Hepatocyte (in vitro differentiated cells): ENCODE measurements around the gene MAP7.

ENCODE experiments used
- EZH2 ChIP-seq: fragments of 200-600 bp; sonication (generic); IDR thresholded peaks from 2 replicates; pipeline ENCODE4 v1.6.1; 2016; ENCODE audit warnings: antibody characterized with exemption, mild to moderate bottlenecking, borderline replicate concordance
- TF ChIP-seq, protein P1 (sequence below): fragments of 200-600 bp; sonication (generic); IDR thresholded peaks from 2 replicates; pipeline ENCODE4 v1.5.1; 2016; ENCODE audit warnings: antibody characterized with exemption, mild to moderate bottlenecking; ENCODE audit not compliant: poor library complexity

DNA sequence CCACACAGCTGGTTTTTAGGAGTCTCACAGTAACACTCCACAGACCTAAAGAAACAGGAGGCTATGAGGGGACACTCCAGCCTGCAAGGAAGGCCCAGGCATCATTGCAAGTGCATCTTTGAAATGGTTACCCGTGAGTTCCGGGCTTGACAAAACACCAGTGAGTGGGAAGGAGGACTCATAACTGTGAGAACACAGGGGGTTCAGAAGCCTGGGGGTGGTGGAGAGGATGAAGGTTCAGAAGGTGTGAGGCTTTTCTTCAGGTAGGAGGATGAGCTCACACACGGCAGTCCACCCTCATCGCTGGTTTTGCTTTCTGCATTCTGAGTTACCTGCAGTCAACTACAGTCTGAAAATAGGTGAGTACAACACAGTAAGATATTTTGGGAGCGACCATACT lies 39.9 kb downstream of the MAP7 start:
- TF ChIP-seq, protein P1, sequence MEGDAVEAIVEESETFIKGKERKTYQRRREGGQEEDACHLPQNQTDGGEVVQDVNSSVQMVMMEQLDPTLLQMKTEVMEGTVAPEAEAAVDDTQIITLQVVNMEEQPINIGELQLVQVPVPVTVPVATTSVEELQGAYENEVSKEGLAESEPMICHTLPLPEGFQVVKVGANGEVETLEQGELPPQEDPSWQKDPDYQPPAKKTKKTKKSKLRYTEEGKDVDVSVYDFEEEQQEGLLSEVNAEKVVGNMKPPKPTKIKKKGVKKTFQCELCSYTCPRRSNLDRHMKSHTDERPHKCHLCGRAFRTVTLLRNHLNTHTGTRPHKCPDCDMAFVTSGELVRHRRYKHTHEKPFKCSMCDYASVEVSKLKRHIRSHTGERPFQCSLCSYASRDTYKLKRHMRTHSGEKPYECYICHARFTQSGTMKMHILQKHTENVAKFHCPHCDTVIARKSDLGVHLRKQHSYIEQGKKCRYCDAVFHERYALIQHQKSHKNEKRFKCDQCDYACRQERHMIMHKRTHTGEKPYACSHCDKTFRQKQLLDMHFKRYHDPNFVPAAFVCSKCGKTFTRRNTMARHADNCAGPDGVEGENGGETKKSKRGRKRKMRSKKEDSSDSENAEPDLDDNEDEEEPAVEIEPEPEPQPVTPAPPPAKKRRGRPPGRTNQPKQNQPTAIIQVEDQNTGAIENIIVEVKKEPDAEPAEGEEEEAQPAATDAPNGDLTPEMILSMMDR: no peak
- TF ChIP-seq EZH2: no peak
